IMR-90 (cell line): ENCODE data around the gene TRPC6. TPM values are rescaled to one million over a fixed set of nuclear protein-coding genes. Genes with fewer than 3 reads are reported as not detected.
A peak's percentile ranks its signal among the peaks of the same experiment; 100 is the strongest.

Experiments used
- ATAC-seq: fragments of 200-7000 bp; cut with Tn5 transposase; 2 replicates; pipeline ENCODE4 v1.9.1; 2020; ENCODE audit warnings: low read depth, mild to moderate bottlenecking, moderate library complexity
- BruUV-seq: library from RNA; stranded (reverse); fragments of 400-500 nt; replicated peaks from 2 replicates; lab custom pipeline; 2021; lab: Mats Ljungman, UMichigan
- CTCF ChIA-PET: fragments of 300-600 bp; formaldehyde crosslinking; extraction: SDS; loops from one replicate; lab custom pipeline; 2021; ENCODE audit warnings: antibody characterized with exemption; lab: Yijun Ruan, JAX
- POLR2A ChIA-PET: fragments of 300-600 bp; sonication (Branson Sonifier 250); formaldehyde crosslinking; loops from one replicate; lab custom pipeline; 2022; ENCODE audit warnings: antibody characterized with exemption; ENCODE audit not compliant: unreplicated experiment; lab: Charles Lee
- DNase-seq: peaks from one replicate; pipeline ENCODE4 v3.0.0; 2013
- H2AFZ ChIP-seq: replicated peaks from 2 replicates; pipeline ENCODE3; 2013; ENCODE audit warnings: low read length, mild to moderate bottlenecking; ENCODE audit not compliant: poor library complexity
- H2AK5ac ChIP-seq: 2 replicates; pipeline ENCODE4 v1.6.1; 2013; ENCODE audit warnings: low read depth, low read length, inconsistent platforms
- H2AK9ac ChIP-seq: replicated peaks from 2 replicates; pipeline ENCODE3; 2013; ENCODE audit warnings: mild to moderate bottlenecking, low read depth, low read length, moderate library complexity; ENCODE audit not compliant: poor library complexity
- H2BK120ac ChIP-seq: 2 replicates; pipeline ENCODE4 v1.6.1; 2013; ENCODE audit warnings: low read depth, low read length, inconsistent platforms
- H2BK15ac ChIP-seq: 3 replicates; pipeline ENCODE4 v1.6.1; 2013; ENCODE audit warnings: low read depth, low read length, inconsistent platforms
- H2BK20ac ChIP-seq: 2 replicates; pipeline ENCODE4 v1.6.1; 2013; ENCODE audit warnings: low read depth, mild to moderate bottlenecking, inconsistent platforms, low read length, moderate library complexity
- H2BK5ac ChIP-seq: 2 replicates; pipeline ENCODE4 v1.6.1; 2013; ENCODE audit warnings: mild to moderate bottlenecking, low read depth, low read length, inconsistent platforms; ENCODE audit not compliant: poor library complexity, severe bottlenecking
- H3K14ac ChIP-seq: replicated peaks from 2 replicates; pipeline ENCODE4 v1.6.1; 2013; ENCODE audit warnings: low read depth, low read length, inconsistent platforms
- H3K18ac ChIP-seq: 2 replicates; pipeline ENCODE4 v1.6.1; 2013; ENCODE audit warnings: low read depth, low read length, control low read depth
- H3K23ac ChIP-seq: 2 replicates; pipeline ENCODE4 v1.6.1; 2013; ENCODE audit warnings: low read depth, low read length, inconsistent platforms
- H3K27ac ChIP-seq: 2 replicates; pipeline ENCODE4 v1.5.1; 2013; ENCODE audit warnings: mild to moderate bottlenecking, control low read depth, low read length; ENCODE audit not compliant: insufficient read depth
- H3K27me3 ChIP-seq: 2 replicates; pipeline ENCODE4 v1.6.1; 2013; ENCODE audit warnings: low read length; ENCODE audit not compliant: control insufficient read depth, insufficient read depth
- H3K36me3 ChIP-seq: 2 replicates; pipeline ENCODE4 v1.6.1; 2013; ENCODE audit warnings: low read length, mixed read lengths; ENCODE audit not compliant: control insufficient read depth, insufficient read depth
- H3K4ac ChIP-seq: 2 replicates; pipeline ENCODE4 v1.6.1; 2013; ENCODE audit warnings: low read depth, low read length, inconsistent platforms
- H3K4me1 ChIP-seq: 2 replicates; pipeline ENCODE4 v1.6.1; 2013; ENCODE audit warnings: low read length, mixed read lengths; ENCODE audit not compliant: control insufficient read depth, insufficient read depth
- H3K4me2 ChIP-seq: 2 replicates; pipeline ENCODE4 v1.6.1; 2013; ENCODE audit warnings: low read depth, mild to moderate bottlenecking, control low read depth, low read length, moderate library complexity
- H3K4me3 ChIP-seq: 2 replicates; pipeline ENCODE4 v1.5.1; 2013; ENCODE audit warnings: low read depth, mild to moderate bottlenecking, control low read depth, low read length, moderate library complexity; ENCODE audit not compliant: insufficient read depth
- H3K56ac ChIP-seq: 2 replicates; pipeline ENCODE4 v1.6.1; 2013; ENCODE audit warnings: low read length, inconsistent platforms; ENCODE audit not compliant: insufficient read depth; ENCODE audit errors: extremely low read depth
- H3K79me1 ChIP-seq, 2 experiments: 2 replicates each; pipeline ENCODE4 v1.6.1; 2013; ENCODE audit warnings: low read length in 2 of 2, inconsistent platforms in 1 of 2, low read depth in 1 of 2
- H3K9ac ChIP-seq: 2 replicates; pipeline ENCODE4 v1.6.1; 2013; ENCODE audit warnings: low read depth, low read length, control low read depth
- H3K9me1 ChIP-seq: 2 replicates; pipeline ENCODE4 v1.6.1; 2013; ENCODE audit warnings: low read length, inconsistent platforms; ENCODE audit not compliant: insufficient read depth
- H3K9me3 ChIP-seq: 2 replicates; pipeline ENCODE4 v1.6.1; 2013; ENCODE audit warnings: low read length; ENCODE audit not compliant: control insufficient read depth, insufficient read depth
- H4K20me1 ChIP-seq: 2 replicates; pipeline ENCODE4 v1.6.1; 2013; ENCODE audit warnings: low read length, inconsistent platforms; ENCODE audit not compliant: insufficient read depth
- H4K5ac ChIP-seq: 2 replicates; pipeline ENCODE4 v1.6.1; 2013; ENCODE audit warnings: mild to moderate bottlenecking, low read depth, low read length, control low read depth
- H4K8ac ChIP-seq, 2 experiments: 2 replicates each; pipeline ENCODE4 v1.6.1; 2013; ENCODE audit warnings: low read depth in 2 of 2, low read length in 2 of 2, control low read depth in 1 of 2, inconsistent platforms in 1 of 2
- H4K91ac ChIP-seq: 2 replicates; pipeline ENCODE4 v1.6.1; 2013; ENCODE audit warnings: low read depth, low read length, inconsistent platforms; ENCODE audit not compliant: insufficient read depth
- BHLHE40 ChIP-seq: fragments of 150-350 bp; IDR thresholded peaks from 2 replicates; pipeline ENCODE4 v1.6.1; 2016; ENCODE audit warnings: mild to moderate bottlenecking, low read depth, low read length
- CEBPB ChIP-seq: IDR thresholded peaks from 2 replicates; pipeline ENCODE4 v1.6.1; 2012; ENCODE audit warnings: low read depth, low read length, improper control_type of control experiment
- CHD1 ChIP-seq: IDR thresholded peaks from 2 replicates; pipeline ENCODE4 v1.6.1; 2012; ENCODE audit warnings: low read depth, low read length, improper control_type of control experiment
- ELK1 ChIP-seq: fragments of 150-350 bp; IDR thresholded peaks from 2 replicates; pipeline ENCODE4 v1.6.1; 2016; ENCODE audit warnings: low read depth, mild to moderate bottlenecking, low read length, moderate library complexity, borderline replicate concordance
- FOS ChIP-seq: fragments of 150-350 bp; IDR thresholded peaks from 2 replicates; pipeline ENCODE4 v1.6.1; 2016; ENCODE audit warnings: low read depth, low read length
- MAFK ChIP-seq: IDR thresholded peaks from 2 replicates; pipeline ENCODE4 v1.6.1; 2012; ENCODE audit warnings: low read depth, low read length, improper control_type of control experiment
- MAZ ChIP-seq: IDR thresholded peaks from 2 replicates; pipeline ENCODE4 v1.6.1; 2012; ENCODE audit warnings: low read depth, mild to moderate bottlenecking, low read length, improper control_type of control experiment, moderate library complexity, borderline replicate concordance
- MXI1 ChIP-seq: IDR thresholded peaks from 2 replicates; pipeline ENCODE4 v1.6.1; 2012; ENCODE audit warnings: low read depth, mild to moderate bottlenecking, low read length, moderate library complexity, borderline replicate concordance
- NFE2L2 ChIP-seq: fragments of 150-350 bp; IDR thresholded peaks from 2 replicates; pipeline ENCODE4 v1.6.1; 2016; ENCODE audit warnings: low read depth, mild to moderate bottlenecking, low read length
- POLR2A ChIP-seq: IDR thresholded peaks from 2 replicates; pipeline ENCODE4 v1.6.1; 2012; ENCODE audit warnings: mild to moderate bottlenecking, low read depth, low read length
- RAD21 ChIP-seq: IDR thresholded peaks from 2 replicates; pipeline ENCODE4 v1.6.1; 2012; ENCODE audit warnings: low read length, improper control_type of control experiment
- RCOR1 ChIP-seq: IDR thresholded peaks from 2 replicates; pipeline ENCODE4 v1.6.1; 2012; ENCODE audit warnings: mild to moderate bottlenecking, low read length, improper control_type of control experiment; ENCODE audit not compliant: insufficient replicate concordance
- RFX5 ChIP-seq: IDR thresholded peaks from 2 replicates; pipeline ENCODE4 v1.8.0; 2012; ENCODE audit warnings: low read depth, mild to moderate bottlenecking, low read length, moderate library complexity
- SMC3 ChIP-seq: fragments of 150-350 bp; IDR thresholded peaks from 2 replicates; pipeline ENCODE4 v1.6.1; 2016; ENCODE audit warnings: low read depth, mild to moderate bottlenecking, antibody characterized with exemption, low read length, moderate library complexity
- USF2 ChIP-seq: fragments of 150-350 bp; IDR thresholded peaks from 2 replicates; pipeline ENCODE4 v1.6.1; 2017; ENCODE audit warnings: mild to moderate bottlenecking, antibody characterized with exemption, low read length, low read depth
- WGBS, 2 experiments: methylation state at CpG; one replicate each; pipeline versions ENCODE4 v1.1.5 to v1.1.7; 2013; ENCODE audit warnings: missing lambda C conversion rate in 2 of 2; ENCODE audit not compliant: insufficient read length in 1 of 2; ENCODE audit errors: extremely low coverage in 2 of 2; 5-methylcytosine and 5-hydroxymethylcytosine counted together
- dilution Hi-C: fragments of 300-500 bp; cut with HindIII; formaldehyde crosslinking; loops from one replicate; pipeline ENCODE4 v1.14.3; 2018; ENCODE audit warnings: low sequenced_read_pairs; ENCODE audit not compliant: unreplicated experiment
- in situ Hi-C: fragments of 300-500 bp; cut with MboI; formaldehyde crosslinking; loops from 3 replicates; pipeline ENCODE4 v1.14.3; 2019; ENCODE audit warnings: low sequenced_read_pairs, inconsistent platforms, mixed read lengths
- intact Hi-C: fragments of 100-400 bp; cut with micrococcal nuclease; formaldehyde crosslinking; loops from 2 replicates; pipeline ENCODE4 v1.10.0; 2022
- polyA plus RNA-seq, 3 experiments: library from polyadenylated mRNA; depleted of rRNA; stranded (reverse); fragments of >200 nt; gene quantifications; 2 replicates each; pipeline ENCODE4 v1.2.3, GENCODE V29; 2012; ENCODE audit warnings: low replicate concordance in 1 of 3
- total RNA-seq: library from RNA; depleted of rRNA; stranded (reverse); fragments of >200 nt; gene quantifications from 2 replicates; pipeline ENCODE4 v1.2.3, GENCODE V29; 2012
- TF ChIP-seq, protein P1 (sequence below): conservative IDR thresholded peaks from 2 replicates; pipeline ENCODE4 v1.5.1; 2012; ENCODE audit warnings: mild to moderate bottlenecking, low read depth, low read length, improper control_type of control experiment

Gene TRPC6
- total and polyA plus RNA-seq, 2 of the 4 experiments (the other 2 are of a cell fraction): 0.99 to 2.3 TPM

DNA sequence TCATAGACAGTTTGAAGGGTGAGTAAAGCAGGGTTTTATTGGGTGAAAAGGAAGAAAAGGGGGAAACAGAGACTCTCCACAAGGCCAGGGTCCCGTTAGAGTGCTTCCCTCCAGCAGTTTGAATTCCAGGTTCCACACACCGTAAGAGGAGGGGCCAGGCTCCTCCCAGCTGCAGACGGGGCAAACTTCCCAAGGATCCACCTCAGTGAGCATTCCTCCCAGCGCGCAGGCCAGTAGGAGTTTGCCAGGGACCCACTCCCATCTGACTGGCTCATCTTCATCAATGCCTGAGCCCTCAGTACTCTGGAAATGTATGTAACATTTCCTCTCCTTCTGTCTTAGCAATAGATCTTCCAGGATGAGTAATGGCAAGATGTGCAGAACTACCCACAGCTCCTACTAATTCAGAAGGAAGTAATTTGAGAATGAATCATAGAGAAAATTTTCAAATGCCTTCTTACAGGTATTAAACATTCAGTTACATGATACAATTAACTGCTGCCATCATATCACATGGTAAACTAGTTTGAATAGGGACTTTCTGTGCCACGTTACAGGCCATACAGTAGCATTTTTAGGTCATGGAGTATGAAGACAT, 34.0 kb upstream of the TRPC6 start:
- TF ChIP-seq, protein P1, sequence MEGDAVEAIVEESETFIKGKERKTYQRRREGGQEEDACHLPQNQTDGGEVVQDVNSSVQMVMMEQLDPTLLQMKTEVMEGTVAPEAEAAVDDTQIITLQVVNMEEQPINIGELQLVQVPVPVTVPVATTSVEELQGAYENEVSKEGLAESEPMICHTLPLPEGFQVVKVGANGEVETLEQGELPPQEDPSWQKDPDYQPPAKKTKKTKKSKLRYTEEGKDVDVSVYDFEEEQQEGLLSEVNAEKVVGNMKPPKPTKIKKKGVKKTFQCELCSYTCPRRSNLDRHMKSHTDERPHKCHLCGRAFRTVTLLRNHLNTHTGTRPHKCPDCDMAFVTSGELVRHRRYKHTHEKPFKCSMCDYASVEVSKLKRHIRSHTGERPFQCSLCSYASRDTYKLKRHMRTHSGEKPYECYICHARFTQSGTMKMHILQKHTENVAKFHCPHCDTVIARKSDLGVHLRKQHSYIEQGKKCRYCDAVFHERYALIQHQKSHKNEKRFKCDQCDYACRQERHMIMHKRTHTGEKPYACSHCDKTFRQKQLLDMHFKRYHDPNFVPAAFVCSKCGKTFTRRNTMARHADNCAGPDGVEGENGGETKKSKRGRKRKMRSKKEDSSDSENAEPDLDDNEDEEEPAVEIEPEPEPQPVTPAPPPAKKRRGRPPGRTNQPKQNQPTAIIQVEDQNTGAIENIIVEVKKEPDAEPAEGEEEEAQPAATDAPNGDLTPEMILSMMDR: no peak
- TF ChIP-seq CHD1: no peak
- TF ChIP-seq SMC3: no peak
- TF ChIP-seq CEBPB: no peak
- no peak for TF ChIP-seq RFX5
- no peak for TF ChIP-seq FOS
- no peak for TF ChIP-seq RCOR1
- TF ChIP-seq BHLHE40: no peak
- TF ChIP-seq POLR2A: no peak
- TF ChIP-seq MXI1: no peak
- TF ChIP-seq RAD21: no peak
- TF ChIP-seq ELK1: no peak
- no peak for TF ChIP-seq MAFK
- TF ChIP-seq MAZ: no peak
- no peak for TF ChIP-seq NFE2L2
- no peak for TF ChIP-seq USF2
- Histone ChIP-seq H4K91ac (no peak overlapping the region), H2BK5ac (peak overlapping the region; percentile 43), H2AK9ac (no peak overlapping the region), H3K4ac (no peak overlapping the region), H3K27ac (no peak overlapping the region), H3K4me3 (no peak overlapping the region), H4K20me1 (no peaks in the 10 kb centered on the region), H3K14ac (no peak overlapping the region), H3K27me3 (no peaks in the 10 kb centered on the region), H3K9me3 (no peaks in the 10 kb centered on the region), H3K79me1 (no peaks in the 10 kb centered on the region), H2BK120ac (no peak overlapping the region), H3K36me3 (no peaks in the 10 kb centered on the region), H2AFZ (peak overlapping the region; percentile 70), H3K56ac (no peak overlapping the region), H2AK5ac (peak overlapping the region; percentile 27; the same call in 1 of the 2 replicates), H4K5ac (no peak overlapping the region), H4K8ac (no peak overlapping the region), H3K18ac (no peak overlapping the region; the same call in 1 of the 2 replicates), H2BK15ac (no peak overlapping the region), H3K9me1 (no peaks in the 10 kb centered on the region), H3K4me1 (peaks cover 4% of the 10 kb centered on the region), H3K9ac (no peak overlapping the region), H2BK20ac (no peak overlapping the region), H3K23ac (no peak overlapping the region), H3K4me2 (no peak overlapping the region)
- CTCF ChIA-PET: interaction anchor here (0.7 kb wide), 1 partner anchor 121 kb away, joined by 3 read pairs; no protein-coding TSS in a partner anchor
- BruUV-seq: no TSS peak
- in situ Hi-C loops (no loop called here), dilution Hi-C loops (no loop called here), intact Hi-C loops (no loop called here)
- POLR2A ChIA-PET: no interaction called here
- WGBS, 2 experiments: no CpG with 5 or more reads among the region's 6 CpGs
- ATAC-seq (peak; percentile 51; the same call in 1 of the 2 replicates), DNase-seq (peak; percentile 52)
